H1 (cell line): ENCODE data around the gene KRTAP5-8. TPM values are rescaled to one million over a fixed set of nuclear protein-coding genes. Genes with fewer than 3 reads are reported as not detected.
"Not testable (repeated sequence)": the region's sequence is repeated elsewhere in the genome, so short reads cannot be mapped to it uniquely, and the experiment has no call there.

Source experiments
- CTCF ChIA-PET: fragments of 300-600 bp; sonication (Branson Sonifier 250); formaldehyde crosslinking; loops from one replicate; lab custom pipeline; 2021; ENCODE audit not compliant: partially characterized antibody; lab: Charles Lee
- POLR2A ChIA-PET: fragments of 300-600 bp; sonication (Branson Sonifier 250); formaldehyde crosslinking; loops from one replicate; lab custom pipeline; 2021; ENCODE audit warnings: inconsistent platforms; ENCODE audit not compliant: partially characterized antibody; lab: Charles Lee
- DNase-seq, 2 experiments: peaks; one replicate each; pipeline versions ENCODE4 v3.0.0 to v3.0.0-alpha.2; 2010 to 2022; ENCODE audit warnings: low spot score in 2 of 2, low read depth in 1 of 2, mixed read lengths in 1 of 2
- FAIRE-seq: peaks from 2 replicates; lab custom pipeline; 2011; peaks lifted over from hg19 to GRCh38; lab: Jason Lieb, UNC
- H2AFZ ChIP-seq: 2 replicates; pipeline ENCODE4 v1.8.1; 2012; ENCODE audit warnings: low read length, inconsistent platforms
- H2AK5ac ChIP-seq: 2 replicates; pipeline ENCODE4 v1.6.1; 2013; ENCODE audit warnings: low read depth, low read length
- H2BK120ac ChIP-seq: replicated peaks from 2 replicates; pipeline ENCODE3; 2013; ENCODE audit warnings: low read depth, low read length, inconsistent platforms
- H2BK12ac ChIP-seq: 2 replicates; pipeline ENCODE4 v1.6.1; 2013; ENCODE audit warnings: low read depth, low read length
- H2BK15ac ChIP-seq: 2 replicates; pipeline ENCODE4 v1.6.1; 2013; ENCODE audit warnings: low read length
- H2BK20ac ChIP-seq: 2 replicates; pipeline ENCODE4 v1.6.1; 2013; ENCODE audit warnings: low read length
- H2BK5ac ChIP-seq: 2 replicates; pipeline ENCODE4 v1.6.1; 2013; ENCODE audit warnings: low read depth, low read length
- H3K14ac ChIP-seq: 2 replicates; pipeline ENCODE4 v1.6.1; 2013; ENCODE audit warnings: inconsistent platforms; ENCODE audit not compliant: insufficient read length
- H3K18ac ChIP-seq: 2 replicates; pipeline ENCODE4 v1.6.1; 2013; ENCODE audit warnings: low read length; ENCODE audit errors: extremely low read depth
- H3K23ac ChIP-seq: 2 replicates; pipeline ENCODE4 v1.6.1; 2013; ENCODE audit warnings: inconsistent platforms; ENCODE audit not compliant: insufficient read length
- H3K23me2 ChIP-seq: 2 replicates; pipeline ENCODE4 v1.6.1; 2013; ENCODE audit warnings: low read depth, low read length
- H3K27ac ChIP-seq: 2 replicates; pipeline ENCODE4 v1.6.1; 2011; ENCODE audit warnings: low read depth, low read length, inconsistent platforms
- H3K27me3 ChIP-seq, 4 experiments: replicated peaks in 1 of 4; 1 replicate in 1 of 4; 2 replicates in 3 of 4; pipeline versions ENCODE4 v1.6.1 to v1.8.1; 2011 to 2013; ENCODE audit warnings: low read length in 3 of 4, mild to moderate bottlenecking in 3 of 4, inconsistent platforms in 2 of 4, mixed read lengths in 2 of 4, moderate library complexity in 1 of 4; ENCODE audit not compliant: control insufficient read depth in 3 of 4, insufficient read depth in 3 of 4; ENCODE audit errors: extremely low read depth in 1 of 4
- H3K36me3 ChIP-seq, 4 experiments: 2 replicates each; pipeline versions ENCODE4 v1.6.1 to v1.8.1; 2011 to 2013; ENCODE audit warnings: mild to moderate bottlenecking in 4 of 4, low read length in 3 of 4, moderate library complexity in 2 of 4, control low read depth in 1 of 4, inconsistent platforms in 1 of 4; ENCODE audit not compliant: insufficient read depth in 4 of 4, control insufficient read depth in 2 of 4
- H3K4ac ChIP-seq: replicated peaks from 2 replicates; pipeline ENCODE3; 2013; ENCODE audit warnings: low read length, low read depth, mixed read lengths, inconsistent platforms; ENCODE audit not compliant: insufficient read length
- H3K4me1 ChIP-seq, 4 experiments: replicated peaks in 1 of 4; 1 replicate in 1 of 4; 2 replicates in 3 of 4; pipeline versions ENCODE4 v1.6.1 to v1.8.1; 2011 to 2013; ENCODE audit warnings: low read length in 3 of 4, inconsistent platforms in 2 of 4, mixed read lengths in 1 of 4; ENCODE audit not compliant: insufficient read depth in 4 of 4, control insufficient read depth in 3 of 4
- H3K4me2 ChIP-seq, 2 experiments: 2 replicates each; pipeline versions ENCODE4 v1.6.1 to v1.8.1; 2011 to 2013; ENCODE audit warnings: low read depth in 2 of 2, low read length in 2 of 2, control low read depth in 1 of 2, inconsistent platforms in 1 of 2, mild to moderate bottlenecking in 1 of 2; ENCODE audit not compliant: insufficient read depth in 1 of 2
- H3K4me3 ChIP-seq, 4 experiments: fragments of 200-600, 300-600 bp in 1 of 4; sonication (generic), shearing (Covaris generic), sonication (Bioruptor Twin) in 1 of 4; 2 replicates each; pipeline versions ENCODE4 v1.5.1 to v1.8.1; 2011 to 2016; ENCODE audit warnings: low read length in 4 of 4, low read depth in 3 of 4, control low read depth in 2 of 4, inconsistent platforms in 2 of 4, mild to moderate bottlenecking in 2 of 4, mixed read lengths in 1 of 4, moderate library complexity in 1 of 4; ENCODE audit not compliant: insufficient read depth in 2 of 4; ENCODE audit errors: extremely low read depth in 1 of 4
- H3K56ac ChIP-seq: replicated peaks from 2 replicates; pipeline ENCODE3; 2013; ENCODE audit warnings: low read depth, mild to moderate bottlenecking, mixed read lengths, low read length, inconsistent platforms; ENCODE audit not compliant: insufficient read length
- H3K79me1 ChIP-seq: 2 replicates; pipeline ENCODE4 v1.6.1; 2013; ENCODE audit warnings: low read depth, low read length, control low read depth
- H3K79me2 ChIP-seq, 2 experiments: 2 replicates each; pipeline versions ENCODE4 v1.6.1 to v1.8.1; 2012 to 2013; ENCODE audit warnings: low read length in 2 of 2, mild to moderate bottlenecking in 2 of 2, inconsistent platforms in 1 of 2; ENCODE audit not compliant: insufficient read depth in 2 of 2, control insufficient read depth in 1 of 2
- H3K9ac ChIP-seq, 4 experiments: replicated peaks in 1 of 4; 1 replicate in 1 of 4; 2 replicates in 3 of 4; pipeline versions ENCODE4 v1.6.1 to v1.8.1; 2011 to 2013; ENCODE audit warnings: low read depth in 3 of 4, low read length in 3 of 4, control low read depth in 2 of 4, mild to moderate bottlenecking in 2 of 4, moderate library complexity in 2 of 4, inconsistent platforms in 1 of 4; ENCODE audit errors: extremely low read depth in 1 of 4
- H3K9me3 ChIP-seq, 2 experiments: 2 replicates each; pipeline versions ENCODE4 v1.6.1 to v1.8.1; 2012 to 2013; ENCODE audit warnings: mild to moderate bottlenecking in 2 of 2, moderate library complexity in 2 of 2, control low read depth in 1 of 2, inconsistent platforms in 1 of 2, low read depth in 1 of 2, low read length in 1 of 2, mixed read lengths in 1 of 2; ENCODE audit not compliant: insufficient read depth in 2 of 2
- H4K20me1 ChIP-seq, 2 experiments: replicated peaks in 1 of 2; 2 replicates each; pipeline versions ENCODE3 to v1.8.1; 2011 to 2013; ENCODE audit warnings: inconsistent platforms in 2 of 2, low read length in 2 of 2, mild to moderate bottlenecking in 1 of 2; ENCODE audit not compliant: insufficient read depth in 2 of 2, control insufficient read depth in 1 of 2
- H4K5ac ChIP-seq: 2 replicates; pipeline ENCODE4 v1.6.1; 2013; ENCODE audit warnings: low read length, low read depth, mixed read lengths, inconsistent platforms; ENCODE audit not compliant: insufficient read length
- H4K8ac ChIP-seq: 2 replicates; pipeline ENCODE4 v1.8.0; 2013; ENCODE audit warnings: mild to moderate bottlenecking, moderate library complexity, low read length, inconsistent platforms; ENCODE audit not compliant: insufficient read depth; ENCODE audit errors: extremely low read depth
- H4K91ac ChIP-seq: replicated peaks from 2 replicates; pipeline ENCODE3; 2013; ENCODE audit warnings: low read length, mixed read lengths, inconsistent platforms; ENCODE audit not compliant: insufficient read length
- WGBS, 2 experiments: shearing (Covaris generic) in 1 of 2; methylation state at CpG; one replicate each; pipeline versions ENCODE4 v1.1.6 to v1.1.7; 2013 to 2015; ENCODE audit warnings: low lambda C conversion rate in 2 of 2, mixed read lengths in 2 of 2, inconsistent platforms in 1 of 2, low coverage in 1 of 2, missing lambda C conversion rate in 1 of 2; ENCODE audit not compliant: insufficient replicate concordance in 2 of 2, insufficient coverage in 1 of 2, insufficient read length in 1 of 2; ENCODE audit errors: extremely low coverage in 1 of 2, missing lambda C conversion rate in 1 of 2; 5-methylcytosine and 5-hydroxymethylcytosine counted together
- long read RNA-seq, 2 experiments: library from RNA in 1 of 2; library from capped mRNA in 1 of 2; stranded (forward); transcript quantifications; one replicate each; pipeline ENCODE4 v2.0.0, GENCODE V29; 2021; ENCODE audit warnings: inconsistent platforms in 1 of 2
- polyA minus RNA-seq, 3 experiments: library from RNA; depleted of rRNA, polyadenylated mRNA; stranded (reverse); fragments of >200 nt; gene quantifications; 1 replicate in 2 of 3; 2 replicates in 1 of 3; pipeline ENCODE4 v1.2.3, GENCODE V29; 2011
- polyA plus RNA-seq, 7 experiments: library from polyadenylated mRNA; depleted of rRNA in 3 of 7; stranded (reverse) in 5 of 7; unstranded in 2 of 7; fragments of >200 nt in 5 of 7; fragments of 200-250 nt in 2 of 7; gene quantifications; 1 replicate in 5 of 7; 2 replicates in 1 of 7; 4 replicates in 1 of 7; pipeline versions ENCODE4 v1.2.1 to v1.2.3, GENCODE V29; 2011 to 2013; ENCODE audit warnings: missing spikeins in 2 of 7, mixed read lengths in 2 of 7
- total RNA-seq: library from RNA; stranded (reverse); fragmentation: NEBNext Ultra II Directional; extraction: Animal tissue kit (Norgen Biotek cat#: 25700); gene quantifications from 2 replicates; pipeline ENCODE4 v1.2.1, GENCODE V29; 2021

The KRTAP5-8 gene, protein sequence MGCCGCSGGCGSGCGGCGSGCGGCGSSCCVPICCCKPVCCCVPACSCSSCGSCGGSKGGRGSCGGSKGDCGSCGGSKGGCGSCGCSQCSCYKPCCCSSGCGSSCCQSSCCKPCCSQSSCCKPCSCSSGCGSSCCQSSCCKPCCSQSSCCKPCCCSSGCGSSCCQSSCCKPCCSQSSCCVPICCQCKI
- total RNA-seq (not detected in 2 replicates), polyA plus RNA-seq (2011; rRNA removed) (0.06 TPM in 1 of 2 replicates, not detected in the other), polyA minus RNA-seq (2011; rRNA and poly(A)+ RNA removed) (0.29 TPM in 1 of 2 replicates, not detected in the other)
- not detected for polyA plus RNA-seq (2011; cell fraction: cytosol; rRNA removed)
- 0.13 TPM for polyA plus RNA-seq (2011; cell fraction: nucleus; rRNA removed)
- not detected in 4 replicates for polyA plus RNA-seq (2012, experiment 1 of 2)
- not detected for polyA plus RNA-seq (2012, experiment 2 of 2)
- polyA plus RNA-seq (2013, experiment 1 of 2) = not detected
- not detected for polyA plus RNA-seq (2013, experiment 2 of 2)
- polyA minus RNA-seq (2011; cell fraction: cytosol; rRNA and poly(A)+ RNA removed) = not detected
- not detected for polyA minus RNA-seq (2011; cell fraction: nucleus; rRNA and poly(A)+ RNA removed)
- long read RNA-seq, experiment 1 = 0 reads
- long read RNA-seq, experiment 2 = 0 reads

DNA sequence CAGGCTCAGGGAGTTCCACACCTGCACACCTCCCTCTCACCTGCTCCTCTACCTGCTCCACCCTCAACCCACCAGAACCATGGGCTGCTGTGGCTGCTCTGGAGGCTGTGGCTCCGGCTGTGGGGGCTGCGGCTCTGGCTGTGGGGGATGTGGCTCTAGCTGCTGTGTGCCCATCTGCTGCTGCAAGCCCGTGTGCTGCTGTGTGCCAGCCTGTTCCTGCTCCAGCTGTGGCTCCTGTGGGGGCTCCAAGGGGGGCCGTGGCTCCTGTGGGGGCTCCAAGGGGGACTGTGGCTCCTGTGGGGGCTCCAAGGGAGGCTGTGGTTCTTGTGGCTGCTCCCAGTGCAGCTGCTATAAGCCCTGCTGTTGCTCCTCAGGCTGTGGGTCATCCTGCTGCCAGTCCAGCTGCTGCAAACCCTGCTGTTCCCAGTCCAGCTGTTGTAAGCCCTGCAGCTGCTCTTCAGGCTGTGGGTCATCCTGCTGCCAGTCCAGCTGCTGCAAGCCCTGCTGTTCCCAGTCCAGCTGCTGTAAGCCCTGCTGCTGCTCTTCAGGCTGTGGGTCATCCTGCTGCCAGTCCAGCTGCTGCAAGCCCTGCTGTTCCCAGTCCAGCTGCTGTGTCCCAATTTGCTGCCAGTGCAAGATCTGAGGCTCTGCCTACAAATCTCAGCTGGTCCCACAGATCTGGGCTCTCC, at the start of gene KRTAP5-8:
TSS of gene KRTAP5-8 (plus strand) at position 49 of the 689 bp plus-strand sequence. CDS start at position 80, 31 bp downstream.
- not testable (repeated sequence) for H2AFZ ChIP-seq, H4K5ac ChIP-seq, H2BK20ac ChIP-seq, H3K23me2 ChIP-seq, H2AK5ac ChIP-seq, H4K8ac ChIP-seq, H2BK120ac ChIP-seq, H3K79me1 ChIP-seq, H2BK5ac ChIP-seq, H3K9me3 ChIP-seq, H4K20me1 ChIP-seq, H3K23ac ChIP-seq, H3K14ac ChIP-seq, FAIRE-seq, H3K56ac ChIP-seq, H2BK15ac ChIP-seq, H3K27ac ChIP-seq, H3K18ac ChIP-seq, H2BK12ac ChIP-seq, H3K79me2 ChIP-seq, H4K91ac ChIP-seq, H3K27me3 ChIP-seq, H3K4me3 ChIP-seq, H3K36me3 ChIP-seq, H3K9ac ChIP-seq, H3K4me2 ChIP-seq, H3K4ac ChIP-seq, H3K4me1 ChIP-seq
- ChIA-PET POLR2A (interaction anchor here (0.6 kb wide), 1 partner anchor 1769 kb away, joined by 3 read pairs; no protein-coding TSS in a partner anchor), CTCF (interaction anchor here (1.2 to 1.6 kb wide), 2 partner anchors 10 to 25 kb away, joined by 4 to 5 read pairs; no protein-coding TSS in a partner anchor)
- 91% methylated on average over 4 of the region's 4 CpGs; no CpG with 5 or more reads in 1 of the 2 experiments for WGBS, 2 experiments
- peak in 1 of 2 experiments; percentile 35 for DNase-seq
